H1 (cell line): ENCODE data around the gene C1QTNF4. TPM values are rescaled to one million over a fixed set of nuclear protein-coding genes. Genes with fewer than 3 reads are reported as not detected.

Experiments
- CTCF ChIA-PET: fragments of 300-600 bp; sonication (Branson Sonifier 250); formaldehyde crosslinking; loops from one replicate; lab custom pipeline; 2021; ENCODE audit not compliant: partially characterized antibody; lab: Charles Lee
- POLR2A ChIA-PET: fragments of 300-600 bp; sonication (Branson Sonifier 250); formaldehyde crosslinking; loops from one replicate; lab custom pipeline; 2021; ENCODE audit warnings: inconsistent platforms; ENCODE audit not compliant: partially characterized antibody; lab: Charles Lee
- DNase-seq, 2 experiments: peaks; one replicate each; pipeline versions ENCODE4 v3.0.0 to v3.0.0-alpha.2; 2010 to 2022; ENCODE audit warnings: low spot score in 2 of 2, low read depth in 1 of 2, mixed read lengths in 1 of 2
- FAIRE-seq: peaks from 2 replicates; lab custom pipeline; 2011; peaks lifted over from hg19 to GRCh38; lab: Jason Lieb, UNC
- H2AFZ ChIP-seq: 2 replicates; pipeline ENCODE4 v1.8.1; 2012; ENCODE audit warnings: low read length, inconsistent platforms
- H2AK5ac ChIP-seq: 2 replicates; pipeline ENCODE4 v1.6.1; 2013; ENCODE audit warnings: low read depth, low read length
- H2BK120ac ChIP-seq: replicated peaks from 2 replicates; pipeline ENCODE3; 2013; ENCODE audit warnings: low read depth, low read length, inconsistent platforms
- H2BK12ac ChIP-seq: 2 replicates; pipeline ENCODE4 v1.6.1; 2013; ENCODE audit warnings: low read depth, low read length
- H2BK15ac ChIP-seq: 2 replicates; pipeline ENCODE4 v1.6.1; 2013; ENCODE audit warnings: low read length
- H2BK20ac ChIP-seq: 2 replicates; pipeline ENCODE4 v1.6.1; 2013; ENCODE audit warnings: low read length
- H2BK5ac ChIP-seq: 2 replicates; pipeline ENCODE4 v1.6.1; 2013; ENCODE audit warnings: low read depth, low read length
- H3K14ac ChIP-seq: 2 replicates; pipeline ENCODE4 v1.6.1; 2013; ENCODE audit warnings: inconsistent platforms; ENCODE audit not compliant: insufficient read length
- H3K18ac ChIP-seq: 2 replicates; pipeline ENCODE4 v1.6.1; 2013; ENCODE audit warnings: low read length; ENCODE audit errors: extremely low read depth
- H3K23ac ChIP-seq: 2 replicates; pipeline ENCODE4 v1.6.1; 2013; ENCODE audit warnings: inconsistent platforms; ENCODE audit not compliant: insufficient read length
- H3K23me2 ChIP-seq: 2 replicates; pipeline ENCODE4 v1.6.1; 2013; ENCODE audit warnings: low read depth, low read length
- H3K27ac ChIP-seq: 2 replicates; pipeline ENCODE4 v1.6.1; 2011; ENCODE audit warnings: low read depth, low read length, inconsistent platforms
- H3K27me3 ChIP-seq, 4 experiments: replicated peaks in 1 of 4; 1 replicate in 1 of 4; 2 replicates in 3 of 4; pipeline versions ENCODE4 v1.6.1 to v1.8.1; 2011 to 2013; ENCODE audit warnings: low read length in 3 of 4, mild to moderate bottlenecking in 3 of 4, inconsistent platforms in 2 of 4, mixed read lengths in 2 of 4, moderate library complexity in 1 of 4; ENCODE audit not compliant: control insufficient read depth in 3 of 4, insufficient read depth in 3 of 4; ENCODE audit errors: extremely low read depth in 1 of 4
- H3K36me3 ChIP-seq, 4 experiments: 2 replicates each; pipeline versions ENCODE4 v1.6.1 to v1.8.1; 2011 to 2013; ENCODE audit warnings: mild to moderate bottlenecking in 4 of 4, low read length in 3 of 4, moderate library complexity in 2 of 4, control low read depth in 1 of 4, inconsistent platforms in 1 of 4; ENCODE audit not compliant: insufficient read depth in 4 of 4, control insufficient read depth in 2 of 4
- H3K4ac ChIP-seq: replicated peaks from 2 replicates; pipeline ENCODE3; 2013; ENCODE audit warnings: low read length, low read depth, mixed read lengths, inconsistent platforms; ENCODE audit not compliant: insufficient read length
- H3K4me1 ChIP-seq, 4 experiments: replicated peaks in 1 of 4; 1 replicate in 1 of 4; 2 replicates in 3 of 4; pipeline versions ENCODE4 v1.6.1 to v1.8.1; 2011 to 2013; ENCODE audit warnings: low read length in 3 of 4, inconsistent platforms in 2 of 4, mixed read lengths in 1 of 4; ENCODE audit not compliant: insufficient read depth in 4 of 4, control insufficient read depth in 3 of 4
- H3K4me2 ChIP-seq, 2 experiments: 2 replicates each; pipeline versions ENCODE4 v1.6.1 to v1.8.1; 2011 to 2013; ENCODE audit warnings: low read depth in 2 of 2, low read length in 2 of 2, control low read depth in 1 of 2, inconsistent platforms in 1 of 2, mild to moderate bottlenecking in 1 of 2; ENCODE audit not compliant: insufficient read depth in 1 of 2
- H3K4me3 ChIP-seq, 4 experiments: fragments of 200-600, 300-600 bp in 1 of 4; sonication (generic), shearing (Covaris generic), sonication (Bioruptor Twin) in 1 of 4; 2 replicates each; pipeline versions ENCODE4 v1.5.1 to v1.8.1; 2011 to 2016; ENCODE audit warnings: low read length in 4 of 4, low read depth in 3 of 4, control low read depth in 2 of 4, inconsistent platforms in 2 of 4, mild to moderate bottlenecking in 2 of 4, mixed read lengths in 1 of 4, moderate library complexity in 1 of 4; ENCODE audit not compliant: insufficient read depth in 2 of 4; ENCODE audit errors: extremely low read depth in 1 of 4
- H3K56ac ChIP-seq: replicated peaks from 2 replicates; pipeline ENCODE3; 2013; ENCODE audit warnings: low read depth, mild to moderate bottlenecking, mixed read lengths, low read length, inconsistent platforms; ENCODE audit not compliant: insufficient read length
- H3K79me1 ChIP-seq: 2 replicates; pipeline ENCODE4 v1.6.1; 2013; ENCODE audit warnings: low read depth, low read length, control low read depth
- H3K79me2 ChIP-seq, 2 experiments: 2 replicates each; pipeline versions ENCODE4 v1.6.1 to v1.8.1; 2012 to 2013; ENCODE audit warnings: low read length in 2 of 2, mild to moderate bottlenecking in 2 of 2, inconsistent platforms in 1 of 2; ENCODE audit not compliant: insufficient read depth in 2 of 2, control insufficient read depth in 1 of 2
- H3K9ac ChIP-seq, 4 experiments: replicated peaks in 1 of 4; 1 replicate in 1 of 4; 2 replicates in 3 of 4; pipeline versions ENCODE4 v1.6.1 to v1.8.1; 2011 to 2013; ENCODE audit warnings: low read depth in 3 of 4, low read length in 3 of 4, control low read depth in 2 of 4, mild to moderate bottlenecking in 2 of 4, moderate library complexity in 2 of 4, inconsistent platforms in 1 of 4; ENCODE audit errors: extremely low read depth in 1 of 4
- H3K9me3 ChIP-seq, 2 experiments: 2 replicates each; pipeline versions ENCODE4 v1.6.1 to v1.8.1; 2012 to 2013; ENCODE audit warnings: mild to moderate bottlenecking in 2 of 2, moderate library complexity in 2 of 2, control low read depth in 1 of 2, inconsistent platforms in 1 of 2, low read depth in 1 of 2, low read length in 1 of 2, mixed read lengths in 1 of 2; ENCODE audit not compliant: insufficient read depth in 2 of 2
- H4K20me1 ChIP-seq, 2 experiments: replicated peaks in 1 of 2; 2 replicates each; pipeline versions ENCODE3 to v1.8.1; 2011 to 2013; ENCODE audit warnings: inconsistent platforms in 2 of 2, low read length in 2 of 2, mild to moderate bottlenecking in 1 of 2; ENCODE audit not compliant: insufficient read depth in 2 of 2, control insufficient read depth in 1 of 2
- H4K5ac ChIP-seq: 2 replicates; pipeline ENCODE4 v1.6.1; 2013; ENCODE audit warnings: low read length, low read depth, mixed read lengths, inconsistent platforms; ENCODE audit not compliant: insufficient read length
- H4K8ac ChIP-seq: 2 replicates; pipeline ENCODE4 v1.8.0; 2013; ENCODE audit warnings: mild to moderate bottlenecking, moderate library complexity, low read length, inconsistent platforms; ENCODE audit not compliant: insufficient read depth; ENCODE audit errors: extremely low read depth
- H4K91ac ChIP-seq: replicated peaks from 2 replicates; pipeline ENCODE3; 2013; ENCODE audit warnings: low read length, mixed read lengths, inconsistent platforms; ENCODE audit not compliant: insufficient read length
- ATF3 ChIP-seq: IDR thresholded peaks from 2 replicates; pipeline ENCODE4 v1.6.1; 2011; ENCODE audit warnings: low read depth, mild to moderate bottlenecking, low read length; ENCODE audit not compliant: insufficient read depth
- CHD1 ChIP-seq: IDR thresholded peaks from 2 replicates; pipeline ENCODE4 v1.6.1; 2012; ENCODE audit warnings: low read depth, low read length, improper control_type of control experiment
- JUN ChIP-seq: IDR thresholded peaks from 2 replicates; pipeline ENCODE4 v1.6.1; 2011; ENCODE audit warnings: low read depth, mild to moderate bottlenecking, improper control_type of control experiment, low read length
- KDM4A ChIP-seq: IDR thresholded peaks from one replicate; pipeline ENCODE4 v1.7.1; 2012; ENCODE audit warnings: low read depth, mild to moderate bottlenecking, moderate library complexity, low read length, inconsistent platforms; ENCODE audit not compliant: severe bottlenecking
- KDM5A ChIP-seq: fragments of 200-600 bp; IDR thresholded peaks from 2 replicates; pipeline ENCODE4 v1.7.1; 2012; ENCODE audit warnings: mild to moderate bottlenecking, low read length, inconsistent platforms, mixed read lengths
- PHF8 ChIP-seq: fragments of 200-600 bp; sonication (generic); conservative IDR thresholded peaks from 2 replicates; pipeline ENCODE4 v1.7.1; 2012; ENCODE audit warnings: low read depth, mild to moderate bottlenecking, inconsistent platforms, low read length, moderate library complexity
- RXRA ChIP-seq: IDR thresholded peaks from 2 replicates; pipeline ENCODE4 v1.6.1; 2011; ENCODE audit warnings: low read depth, mild to moderate bottlenecking, low read length, moderate library complexity; ENCODE audit not compliant: insufficient read depth
- SAP30 ChIP-seq: fragments of 300-600 bp; sonication (generic); IDR thresholded peaks from 2 replicates; pipeline ENCODE4 v1.7.1; 2012; ENCODE audit warnings: low read length, moderate library complexity, mild to moderate bottlenecking, inconsistent platforms; ENCODE audit not compliant: insufficient read depth, insufficient replicate concordance
- TAF1 ChIP-seq: IDR thresholded peaks from 2 replicates; pipeline ENCODE4 v1.6.1; 2011; ENCODE audit warnings: mild to moderate bottlenecking, low read depth, low read length
- ZNF274 ChIP-seq: IDR thresholded peaks from 2 replicates; pipeline ENCODE4 v1.7.0; 2012; ENCODE audit warnings: low read length, borderline replicate concordance; ENCODE audit errors: extremely low read depth
- WGBS, 2 experiments: shearing (Covaris generic) in 1 of 2; methylation state at CpG; one replicate each; pipeline versions ENCODE4 v1.1.6 to v1.1.7; 2013 to 2015; ENCODE audit warnings: low lambda C conversion rate in 2 of 2, mixed read lengths in 2 of 2, inconsistent platforms in 1 of 2, low coverage in 1 of 2, missing lambda C conversion rate in 1 of 2; ENCODE audit not compliant: insufficient replicate concordance in 2 of 2, insufficient coverage in 1 of 2, insufficient read length in 1 of 2; ENCODE audit errors: extremely low coverage in 1 of 2, missing lambda C conversion rate in 1 of 2; 5-methylcytosine and 5-hydroxymethylcytosine counted together
- polyA plus RNA-seq, 7 experiments: library from polyadenylated mRNA; depleted of rRNA in 3 of 7; stranded (reverse) in 5 of 7; unstranded in 2 of 7; fragments of >200 nt in 5 of 7; fragments of 200-250 nt in 2 of 7; gene quantifications; 1 replicate in 5 of 7; 2 replicates in 1 of 7; 4 replicates in 1 of 7; pipeline versions ENCODE4 v1.2.1 to v1.2.3, GENCODE V29; 2011 to 2013; ENCODE audit warnings: missing spikeins in 2 of 7, mixed read lengths in 2 of 7
- total RNA-seq: library from RNA; stranded (reverse); fragmentation: NEBNext Ultra II Directional; extraction: Animal tissue kit (Norgen Biotek cat#: 25700); gene quantifications from 2 replicates; pipeline ENCODE4 v1.2.1, GENCODE V29; 2021

Gene C1QTNF4
- total and polyA plus RNA-seq, 2 of the 8 experiments (the other 6 are each of a cell fraction or from before 2014, with no cell fraction given): 3.9 to 6.0 TPM

DNA sequence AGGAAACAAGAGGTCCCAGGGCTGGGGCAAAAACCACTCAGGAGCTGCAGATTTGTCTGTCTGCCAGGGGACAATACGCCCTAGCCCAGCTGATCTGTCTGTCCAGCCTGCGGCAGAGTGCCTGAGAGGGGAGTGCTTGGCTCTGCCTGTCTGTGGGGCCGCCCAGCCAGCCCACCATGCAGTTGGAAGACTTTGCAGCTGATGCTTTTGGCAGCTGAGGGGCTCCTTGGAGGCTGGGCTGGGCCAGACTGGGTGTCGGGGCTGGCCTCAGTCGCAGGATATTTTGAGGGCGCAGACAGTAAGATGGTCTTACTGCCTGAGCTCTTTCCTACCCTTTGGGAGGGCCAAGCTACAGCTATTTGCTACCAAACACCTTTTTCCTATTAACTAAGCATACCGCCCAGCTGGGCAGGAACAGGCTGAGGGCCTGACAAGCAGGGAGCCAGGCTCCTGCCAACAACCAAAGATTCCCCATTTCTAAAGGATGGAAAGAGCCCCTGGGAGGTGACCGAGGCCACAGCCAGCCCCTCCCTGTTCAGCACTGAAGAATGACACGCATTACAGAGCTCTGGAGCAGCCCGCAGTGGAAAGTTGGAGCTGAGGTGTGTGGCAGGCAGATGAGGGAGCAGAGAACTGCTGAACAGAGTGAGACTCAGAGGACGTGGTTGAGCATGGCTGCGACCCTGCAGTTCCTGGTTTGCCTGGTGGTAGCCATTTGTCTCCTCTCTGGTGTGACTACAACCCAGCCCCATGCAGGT, 7.9 kb downstream of the C1QTNF4 start, which contains the start of gene FAM180B:
TSS of gene FAM180B (plus strand) at position 581 of the 758 bp plus-strand sequence. CDS start at position 672, 91 bp downstream.
- H2BK15ac ChIP-seq: no peak within 1 kb of the TSS
- no peak within 1 kb of the TSS for H2AK5ac ChIP-seq
- 0 out of 2 replicates have a peak within 1 kb of the TSS, but pooled peaks have one; percentile 68 for H4K8ac ChIP-seq
- no peak within 1 kb of the TSS for H2BK20ac ChIP-seq
- no peak within 1 kb of the TSS for H3K4me2 ChIP-seq
- H3K79me1 ChIP-seq: no peaks in the 10 kb centered on the region; the same call in 1 of the 2 replicates
- no peak within 1 kb of the TSS for H3K27ac ChIP-seq
- no peak within 1 kb of the TSS for H4K91ac ChIP-seq
- H3K4ac ChIP-seq: no peak within 1 kb of the TSS
- H3K9ac ChIP-seq: no peak within 1 kb of the TSS
- no peak within 1 kb of the TSS for H3K23ac ChIP-seq
- no peaks in the 10 kb centered on the region for H3K79me2 ChIP-seq
- no peaks in the 10 kb centered on the region for H3K9me3 ChIP-seq
- no peak within 1 kb of the TSS for H2AFZ ChIP-seq
- H3K4me3 ChIP-seq: no peak within 1 kb of the TSS
- POLR2A ChIA-PET: interaction anchor here (0.6 to 3.3 kb wide), 10 partner anchors 9 to 313 kb away, joined by 3 to 25 read pairs (median 5); partner anchors contain the start of gene C1QTNF4
- no peaks in the 10 kb centered on the region; the same call in 1 of the 2 replicates for H3K23me2 ChIP-seq
- no peak within 1 kb of the TSS for H2BK12ac ChIP-seq
- H3K18ac ChIP-seq: no peak within 1 kb of the TSS
- no peak within 1 kb of the TSS for H3K56ac ChIP-seq
- peaks cover 2 to 3% of the 10 kb centered on the region in 2 experiments for H4K20me1 ChIP-seq
- 86% methylated on average over 12 of the region's 12 CpGs; no CpG with 5 or more reads in 1 of the 2 experiments for WGBS, 2 experiments
- H4K5ac ChIP-seq: no peak within 1 kb of the TSS
- H3K4me1 ChIP-seq: no peaks in the 10 kb centered on the region; a peak in 1 of 7 replicates
- no peak within 1 kb of the TSS for H2BK120ac ChIP-seq
- H2BK5ac ChIP-seq: no peak within 1 kb of the TSS; the same call in 1 of the 2 replicates
- H3K27me3 ChIP-seq: no peaks in the 10 kb centered on the region
- no peak within 1 kb of the TSS for H3K14ac ChIP-seq
- DNase-seq (no peak), FAIRE-seq (no peak)
- H3K36me3 ChIP-seq: peaks cover 20 to 29% (median 28%) of the 10 kb centered on the region in 4 experiments
- CTCF ChIA-PET: interaction anchor here (1.4 to 1.6 kb wide), 3 partner anchors 8 to 24 kb away, joined by 3 to 4 read pairs (median 4); partner anchors contain the start of genes KBTBD4 and NDUFS3
- TF ChIP-seq ATF3: no peak
- TF ChIP-seq JUN: no peak
- TF ChIP-seq TAF1: no peak
- no peak for TF ChIP-seq SAP30
- no peak for TF ChIP-seq PHF8
- TF ChIP-seq KDM5A: no peak
- TF ChIP-seq ZNF274: no peak
- no peak for TF ChIP-seq RXRA
- no peak for TF ChIP-seq KDM4A
- TF ChIP-seq CHD1: no peak
